Neural crest cell (in vitro differentiated cells): Measurements from ENCODE around the gene RALY. TPM values are rescaled to one million over a fixed set of nuclear protein-coding genes. Genes with fewer than 3 reads are reported as not detected.

Experiments
- DNase-seq: peaks from one replicate; pipeline ENCODE4 v3.0.0; 2021; ENCODE audit warnings: low read depth, mixed read lengths, low spot score
- H3K27ac Mint-ChIP-seq: one replicate; pipeline ENCODE4 v1.8.0; 2021; ENCODE audit warnings: mild to moderate bottlenecking, mixed read lengths; ENCODE audit not compliant: unreplicated experiment
- H3K27me3 Mint-ChIP-seq: 2 replicates; pipeline ENCODE4 v1.8.0; 2021; ENCODE audit warnings: low read depth, mild to moderate bottlenecking, mixed read lengths
- H3K36me3 Mint-ChIP-seq: 2 replicates; pipeline ENCODE4 v1.8.0; 2021; ENCODE audit warnings: low read depth, mild to moderate bottlenecking, mixed read lengths
- H3K4me1 Mint-ChIP-seq: 2 replicates; pipeline ENCODE4 v1.8.0; 2021; ENCODE audit warnings: mixed read lengths
- H3K4me3 Mint-ChIP-seq: one replicate; pipeline ENCODE4 v1.8.0; 2021; ENCODE audit warnings: mild to moderate bottlenecking, mixed read lengths
- H3K9me3 Mint-ChIP-seq: 2 replicates; pipeline ENCODE4 v1.8.0; 2021; ENCODE audit warnings: mixed read lengths
- CTCF ChIP-seq: fragments of 200-600 bp; sonication (generic); conservative IDR thresholded peaks from 2 replicates; pipeline ENCODE4 v1.5.0; 2021; ENCODE audit warnings: antibody characterized with exemption, mild to moderate bottlenecking
- total RNA-seq: library from RNA; stranded (reverse); gene quantifications from 2 replicates; pipeline ENCODE4 v1.2.1, GENCODE V29; 2021

RALY gene
- total RNA-seq, 1 donor from 2014 or later = 313 TPM

- DNase-seq = no peak
- no peak overlapping the region for H3K4me3 Mint-ChIP-seq
- peaks cover 3% of the 10 kb centered on the region for H3K9me3 Mint-ChIP-seq
- peaks cover 8% of the 10 kb centered on the region for H3K27me3 Mint-ChIP-seq
- no peak overlapping the region for H3K27ac Mint-ChIP-seq
- peaks cover 13% of the 10 kb centered on the region for H3K4me1 Mint-ChIP-seq
- H3K36me3 Mint-ChIP-seq = no peaks in the 10 kb centered on the region
- TF ChIP-seq CTCF = no peak
Observed at GRCh38 chr20:33981347-33981746, 12.4 kb upstream of the RALY start.

DNA sequence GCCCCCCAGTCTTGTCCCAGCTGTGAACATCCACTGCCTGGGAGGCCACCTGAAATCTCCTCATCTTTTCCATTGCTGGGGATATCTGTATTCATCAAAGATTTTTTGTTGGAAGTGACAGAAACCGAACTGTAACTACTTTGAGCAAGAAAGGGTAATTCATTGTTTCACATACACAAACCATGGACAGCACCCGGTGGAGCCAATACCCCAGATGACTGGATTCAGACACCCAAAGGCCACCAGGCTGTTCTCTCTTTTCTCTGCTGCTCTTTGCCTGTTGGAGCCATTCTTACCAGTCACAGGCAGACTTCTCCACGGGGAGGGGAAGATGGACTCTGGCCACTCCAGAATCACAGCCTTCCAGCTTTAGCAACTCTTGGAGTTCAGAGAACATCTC is 11.7 kb upstream of the RALY start:
- Mint-ChIP-seq H3K4me3 (no peak overlapping the region), H3K27ac (no peak overlapping the region), H3K4me1 (peaks cover 13% of the 10 kb centered on the region), H3K27me3 (peaks cover 8% of the 10 kb centered on the region), H3K36me3 (no peaks in the 10 kb centered on the region), H3K9me3 (peaks cover 3% of the 10 kb centered on the region)
- no peak for TF ChIP-seq CTCF
- no peak for DNase-seq

DNA sequence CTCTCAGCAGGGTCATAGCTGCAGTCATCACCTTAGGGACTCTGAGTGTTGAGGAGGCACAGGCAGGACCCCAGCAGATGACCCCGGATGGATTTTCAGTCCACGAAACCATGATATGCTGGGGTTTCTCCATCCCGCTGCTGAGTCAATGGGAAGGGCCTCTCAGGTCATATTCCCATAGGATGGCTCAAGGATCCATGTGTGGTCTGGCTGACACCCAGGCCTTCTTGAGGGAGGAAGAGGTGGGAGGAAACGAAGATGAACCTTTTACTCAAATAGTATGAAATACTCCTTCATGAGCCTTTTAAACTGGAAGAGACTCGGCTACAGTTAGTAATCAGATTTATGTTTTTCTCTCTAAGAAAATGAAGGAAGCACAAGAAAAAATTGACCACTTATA is 10.3 kb upstream of the RALY start:
- Mint-ChIP-seq H3K9me3 (no peaks in the 10 kb centered on the region), H3K4me3 (no peak overlapping the region), H3K4me1 (peaks cover 13% of the 10 kb centered on the region), H3K27me3 (peaks cover 3% of the 10 kb centered on the region), H3K27ac (no peak overlapping the region), H3K36me3 (no peaks in the 10 kb centered on the region)
- no peak for TF ChIP-seq CTCF
- DNase-seq = no peak

- H3K9me3 Mint-ChIP-seq = no peaks in the 10 kb centered on the region
- peaks cover 13% of the 10 kb centered on the region for H3K4me1 Mint-ChIP-seq
- DNase-seq = no peak
- TF ChIP-seq CTCF = no peak
- H3K4me3 Mint-ChIP-seq = no peak overlapping the region
- H3K36me3 Mint-ChIP-seq = no peaks in the 10 kb centered on the region
- no peak overlapping the region for H3K27ac Mint-ChIP-seq
- peaks cover 3% of the 10 kb centered on the region for H3K27me3 Mint-ChIP-seq
Observed at GRCh38 chr20:33984182-33984719, 9.5 kb upstream of the RALY start.

DNA sequence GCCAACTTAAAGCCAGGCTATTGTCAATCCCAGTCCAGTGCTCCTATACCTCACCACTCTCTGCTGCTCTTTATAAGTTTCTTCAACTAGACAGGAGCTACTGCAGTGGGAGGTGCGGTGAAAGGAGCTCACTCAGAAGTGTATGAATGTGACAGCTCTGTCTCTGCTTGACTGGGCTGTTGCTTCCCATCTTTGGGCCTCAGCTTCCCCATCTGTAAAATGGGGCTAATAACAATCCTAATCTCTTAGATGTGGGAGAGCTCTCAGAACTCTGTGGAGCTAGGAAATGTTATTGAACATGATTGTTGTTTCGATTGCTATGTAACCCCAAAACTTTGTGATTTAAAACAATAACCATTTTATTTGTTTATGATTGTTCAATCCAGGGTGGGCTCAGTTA is 8.4 kb upstream of the RALY start:
- no peaks in the 10 kb centered on the region for H3K27me3 Mint-ChIP-seq
- TF ChIP-seq CTCF = no peak
- H3K36me3 Mint-ChIP-seq = no peaks in the 10 kb centered on the region
- H3K9me3 Mint-ChIP-seq = no peaks in the 10 kb centered on the region
- H3K4me3 Mint-ChIP-seq = no peak overlapping the region
- H3K4me1 Mint-ChIP-seq = peaks cover 13% of the 10 kb centered on the region
- H3K27ac Mint-ChIP-seq = no peak overlapping the region
- no peak for DNase-seq

DNA sequence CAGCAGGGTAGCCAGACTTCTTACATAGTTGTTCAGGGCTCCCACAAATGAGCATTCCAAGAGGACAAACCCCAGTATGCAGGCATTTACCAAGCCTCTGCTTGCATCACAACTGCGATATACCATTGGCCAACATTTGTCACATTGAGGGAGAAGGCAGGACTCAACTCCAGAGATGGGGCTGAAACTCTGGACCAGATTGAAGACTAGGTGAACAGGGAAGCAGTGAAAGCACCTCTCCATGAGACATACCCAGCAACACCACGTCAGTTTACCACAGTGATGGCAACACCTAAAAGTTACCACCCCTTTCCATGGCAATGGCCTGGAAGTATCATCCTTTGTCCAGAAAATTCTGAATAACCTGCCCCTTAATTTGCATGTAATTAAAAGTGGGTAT is 7.9 kb upstream of the RALY start:
- Mint-ChIP-seq H3K27me3 (no peaks in the 10 kb centered on the region), H3K36me3 (no peaks in the 10 kb centered on the region), H3K4me1 (peaks cover 13% of the 10 kb centered on the region), H3K9me3 (no peaks in the 10 kb centered on the region), H3K4me3 (no peak overlapping the region), H3K27ac (no peak overlapping the region)
- no peak for TF ChIP-seq CTCF
- no peak for DNase-seq
